A673 (cell line): ENCODE results near the gene GXYLT2.

Experiments
- CTCF ChIP-seq: fragments of 300-800, 200-600 bp; sonication (generic); conservative IDR thresholded peaks from 2 replicates; pipeline ENCODE4 v1.5.1; 2017; ENCODE audit warnings: low read depth, mild to moderate bottlenecking, antibody characterized with exemption, low read length, moderate library complexity, mixed read lengths
- EZH2 ChIP-seq: fragments of 200-600 bp; sonication (generic); IDR thresholded peaks from 2 replicates; pipeline ENCODE4 v1.6.1; 2017; ENCODE audit warnings: borderline replicate concordance, low read depth, mild to moderate bottlenecking, mixed read lengths, antibody characterized with exemption, low read length; ENCODE audit not compliant: poor library complexity, severe bottlenecking

- no peak for TF ChIP-seq CTCF
- no peak for TF ChIP-seq EZH2
Observed at GRCh38 chr3:72991522-72991921, 103.7 kb downstream of the GXYLT2 start.
